Measurements from ENCODE around the gene CRABP2. TPM values are rescaled to one million over a fixed set of nuclear protein-coding genes. Genes with fewer than 3 reads are reported as not detected.

Gene CRABP2
- total and polyA plus RNA-seq, 2 donors (not counting 1 experiment from before 2014, with no cell fraction given), result 0.89 to 1.2 TPM

GRCh38 chr1:156721131-156721530, 15.7 kb upstream of the CRABP2 start:
- H3K9me3 Mint-ChIP-seq (ENCODE audit: insufficient read depth), result no peaks in the 10 kb centered on the region
- Histone ChIP-seq H3K9me3 (ENCODE audit: control extremely low read depth in 1 of 3, control insufficient read depth in 2 of 3, insufficient read depth in 1 of 3, low read length in 2 of 3) (no peaks in the 10 kb centered on the region), H3K36me3 (replicated peaks in 1 of 2; ENCODE audit: control extremely low read depth in 1 of 2, control insufficient read depth in 1 of 2, extremely low read depth in 1 of 2, insufficient read depth in 2 of 2, low read length in 1 of 2) (peaks cover 0 to 48% of the 10 kb centered on the region in 2 experiments), H3K79me2 (ENCODE audit: control insufficient read depth, insufficient read depth, low read length) (peaks cover 42% of the 10 kb centered on the region), H3K4me1 (ENCODE audit: control insufficient read depth in 2 of 2, insufficient read depth in 2 of 2, low read length in 2 of 2) (peaks cover 18 to 19% of the 10 kb centered on the region in 2 donors), H4K20me1 (ENCODE audit: control insufficient read depth, insufficient read depth, low read length, poor library complexity, severe bottlenecking) (peaks cover 59% of the 10 kb centered on the region), H3K4me2 (replicated peaks; ENCODE audit: low read depth, low read length, poor library complexity, severe bottlenecking) (no peak overlapping the region), H3K27ac (ENCODE audit: low read length in 2 of 2) (no peak overlapping the region), H2AFZ (ENCODE audit: insufficient read depth, low read depth, low read length, poor library complexity, severe bottlenecking) (no peak overlapping the region), H3K27me3 (replicated peaks in 1 of 4; ENCODE audit: control extremely low read depth in 1 of 4, control insufficient read depth in 3 of 4, insufficient read depth in 4 of 4, low read length in 3 of 4) (no peaks in the 10 kb centered on the region), H3K9ac (ENCODE audit: low read length) (no peak overlapping the region), H3K4me3 (ENCODE audit: control extremely low read depth in 1 of 5, extremely low read depth in 1 of 5, insufficient read depth in 1 of 5, low read depth in 2 of 5, low read length in 4 of 5) (no peak overlapping the region)
- no peak for ATAC-seq (ENCODE audit: low read depth)
- intact Hi-C loops (cut with micrococcal nuclease), result no loop called here
- no peak overlapping the region for H3K4me3 Mint-ChIP-seq
- H3K4me1 Mint-ChIP-seq, result peaks cover 13% of the 10 kb centered on the region
- DNase-seq, result no peak
- TF ChIP-seq, protein P1, sequence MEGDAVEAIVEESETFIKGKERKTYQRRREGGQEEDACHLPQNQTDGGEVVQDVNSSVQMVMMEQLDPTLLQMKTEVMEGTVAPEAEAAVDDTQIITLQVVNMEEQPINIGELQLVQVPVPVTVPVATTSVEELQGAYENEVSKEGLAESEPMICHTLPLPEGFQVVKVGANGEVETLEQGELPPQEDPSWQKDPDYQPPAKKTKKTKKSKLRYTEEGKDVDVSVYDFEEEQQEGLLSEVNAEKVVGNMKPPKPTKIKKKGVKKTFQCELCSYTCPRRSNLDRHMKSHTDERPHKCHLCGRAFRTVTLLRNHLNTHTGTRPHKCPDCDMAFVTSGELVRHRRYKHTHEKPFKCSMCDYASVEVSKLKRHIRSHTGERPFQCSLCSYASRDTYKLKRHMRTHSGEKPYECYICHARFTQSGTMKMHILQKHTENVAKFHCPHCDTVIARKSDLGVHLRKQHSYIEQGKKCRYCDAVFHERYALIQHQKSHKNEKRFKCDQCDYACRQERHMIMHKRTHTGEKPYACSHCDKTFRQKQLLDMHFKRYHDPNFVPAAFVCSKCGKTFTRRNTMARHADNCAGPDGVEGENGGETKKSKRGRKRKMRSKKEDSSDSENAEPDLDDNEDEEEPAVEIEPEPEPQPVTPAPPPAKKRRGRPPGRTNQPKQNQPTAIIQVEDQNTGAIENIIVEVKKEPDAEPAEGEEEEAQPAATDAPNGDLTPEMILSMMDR (IDR thresholded peaks at IDR 0.05), result no peak
- no peak for TF ChIP-seq EZH2 (IDR thresholded peaks at IDR 0.05; ENCODE audit: borderline replicate concordance, insufficient read depth, low read depth, low read length, poor library complexity, severe bottlenecking)
- ChIA-PET CTCF (interaction anchor here (1.0 to 9.5 kb wide), 4 partner anchors 15 to 36 kb away, joined by 3 to 245 read pairs (median 4); partner anchors contain the start of gene CRABP2), POLR2A (no interaction called here)
- H3K27ac Mint-ChIP-seq, result no peak overlapping the region
- 100% methylated on average over 2 of the region's 2 CpGs for WGBS (ENCODE audit: insufficient coverage)
- H3K27me3 Mint-ChIP-seq, result no peaks in the 10 kb centered on the region

DNA sequence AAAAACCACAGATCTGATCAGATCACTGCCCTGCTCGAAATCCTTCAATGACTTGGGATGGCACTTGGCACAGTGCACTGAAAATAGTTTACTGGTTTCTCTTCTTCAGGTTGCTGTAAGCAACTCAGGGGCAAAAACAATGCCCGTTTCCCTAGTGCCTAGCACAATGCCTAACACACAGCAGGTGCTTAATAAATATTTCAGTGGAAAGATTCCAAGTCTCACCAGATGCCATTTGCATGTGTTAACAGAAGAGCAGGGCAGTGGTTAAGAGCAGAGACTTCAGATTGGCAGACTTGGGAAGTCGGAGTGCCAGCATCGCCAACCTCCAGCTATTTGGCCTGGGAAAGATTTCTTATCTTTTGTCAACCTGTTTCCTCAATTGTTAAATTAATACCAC, 12.0 kb upstream of the CRABP2 start:
- Histone ChIP-seq H3K4me1 (ENCODE audit: control insufficient read depth in 2 of 2, insufficient read depth in 2 of 2, low read length in 2 of 2) (no peaks in the 10 kb centered on the region), H2AFZ (ENCODE audit: insufficient read depth, low read depth, low read length, poor library complexity, severe bottlenecking) (no peak overlapping the region), H3K9me3 (ENCODE audit: control extremely low read depth in 1 of 3, control insufficient read depth in 2 of 3, insufficient read depth in 1 of 3, low read length in 2 of 3) (no peaks in the 10 kb centered on the region), H4K20me1 (ENCODE audit: control insufficient read depth, insufficient read depth, low read length, poor library complexity, severe bottlenecking) (peaks cover 21% of the 10 kb centered on the region), H3K4me2 (replicated peaks; ENCODE audit: low read depth, low read length, poor library complexity, severe bottlenecking) (no peak overlapping the region), H3K27ac (ENCODE audit: low read length in 2 of 2) (no peak overlapping the region), H3K36me3 (replicated peaks in 1 of 2; ENCODE audit: control extremely low read depth in 1 of 2, control insufficient read depth in 1 of 2, extremely low read depth in 1 of 2, insufficient read depth in 2 of 2, low read length in 1 of 2) (peaks cover 0 to 25% of the 10 kb centered on the region in 2 experiments), H3K79me2 (ENCODE audit: control insufficient read depth, insufficient read depth, low read length) (peaks cover 7% of the 10 kb centered on the region), H3K9ac (ENCODE audit: low read length) (no peak overlapping the region), H3K27me3 (replicated peaks in 1 of 4; ENCODE audit: control extremely low read depth in 1 of 4, control insufficient read depth in 3 of 4, insufficient read depth in 4 of 4, low read length in 3 of 4) (no peaks in the 10 kb centered on the region), H3K4me3 (ENCODE audit: control extremely low read depth in 1 of 5, extremely low read depth in 1 of 5, insufficient read depth in 1 of 5, low read depth in 2 of 5, low read length in 4 of 5) (no peak overlapping the region)
- DNase-seq (no peak), ATAC-seq (ENCODE audit: low read depth) (no peak)
- TF ChIP-seq, protein P1 (IDR thresholded peaks at IDR 0.05), result no peak
- TF ChIP-seq EZH2 (IDR thresholded peaks at IDR 0.05; ENCODE audit: borderline replicate concordance, insufficient read depth, low read depth, low read length, poor library complexity, severe bottlenecking), result no peak
- POLR2A ChIA-PET, result no interaction called here
- Mint-ChIP-seq H3K9me3 (ENCODE audit: insufficient read depth) (no peaks in the 10 kb centered on the region), H3K27ac (no peak overlapping the region), H3K4me1 (peaks cover 2% of the 10 kb centered on the region), H3K27me3 (no peaks in the 10 kb centered on the region), H3K4me3 (no peak overlapping the region)
- intact Hi-C loops (cut with micrococcal nuclease), result no loop called here
- CTCF ChIA-PET, result interaction anchor here (0.8 to 1.3 kb wide), 4 partner anchors 9 to 42 kb away, joined by 3 to 4 read pairs (median 3); no protein-coding TSS in a partner anchor
- WGBS (ENCODE audit: insufficient coverage), result 86% methylated on average over 1 of the region's 4 CpGs
